Fibroblast of lung (primary cell): Measurements from ENCODE around the gene OR2A12.

ENCODE experiments used
- EZH2 ChIP-seq: IDR thresholded peaks from 2 replicates; pipeline ENCODE4 v1.5.1; 2012; ENCODE audit warnings: low read length, control low read depth, mild to moderate bottlenecking; ENCODE audit errors: missing control alignments
- TF ChIP-seq, protein P1 (sequence below), 2 donors: IDR thresholded peaks in 1 of 2; conservative IDR thresholded peaks in 1 of 2; 1 replicate in 1 of 2; 2 replicates in 1 of 2; pipeline ENCODE4 v1.5.1; 2011 to 2012; ENCODE audit warnings: low read length in 2 of 2, control low read depth in 1 of 2, inconsistent platforms in 1 of 2, low read depth in 1 of 2, mild to moderate bottlenecking in 1 of 2

DNA sequence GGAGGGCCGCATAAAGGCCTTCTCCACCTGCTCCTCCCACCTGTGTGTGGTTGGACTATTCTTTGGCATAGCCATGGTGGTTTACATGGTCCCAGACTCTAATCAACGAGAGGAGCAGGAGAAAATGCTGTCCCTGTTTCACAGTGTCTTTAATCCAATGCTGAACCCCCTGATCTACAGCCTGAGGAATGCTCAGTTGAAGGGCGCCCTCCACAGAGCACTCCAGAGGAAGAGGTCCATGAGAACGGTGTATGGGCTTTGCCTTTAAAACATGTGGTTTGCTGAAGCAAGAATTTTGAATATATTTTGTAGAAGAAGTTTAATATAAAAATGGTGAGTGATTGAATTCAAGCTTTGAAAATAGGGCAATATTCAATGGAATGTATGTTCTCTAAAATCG is 24.2 kb downstream of the OR2A12 start:
- TF ChIP-seq, protein P1, sequence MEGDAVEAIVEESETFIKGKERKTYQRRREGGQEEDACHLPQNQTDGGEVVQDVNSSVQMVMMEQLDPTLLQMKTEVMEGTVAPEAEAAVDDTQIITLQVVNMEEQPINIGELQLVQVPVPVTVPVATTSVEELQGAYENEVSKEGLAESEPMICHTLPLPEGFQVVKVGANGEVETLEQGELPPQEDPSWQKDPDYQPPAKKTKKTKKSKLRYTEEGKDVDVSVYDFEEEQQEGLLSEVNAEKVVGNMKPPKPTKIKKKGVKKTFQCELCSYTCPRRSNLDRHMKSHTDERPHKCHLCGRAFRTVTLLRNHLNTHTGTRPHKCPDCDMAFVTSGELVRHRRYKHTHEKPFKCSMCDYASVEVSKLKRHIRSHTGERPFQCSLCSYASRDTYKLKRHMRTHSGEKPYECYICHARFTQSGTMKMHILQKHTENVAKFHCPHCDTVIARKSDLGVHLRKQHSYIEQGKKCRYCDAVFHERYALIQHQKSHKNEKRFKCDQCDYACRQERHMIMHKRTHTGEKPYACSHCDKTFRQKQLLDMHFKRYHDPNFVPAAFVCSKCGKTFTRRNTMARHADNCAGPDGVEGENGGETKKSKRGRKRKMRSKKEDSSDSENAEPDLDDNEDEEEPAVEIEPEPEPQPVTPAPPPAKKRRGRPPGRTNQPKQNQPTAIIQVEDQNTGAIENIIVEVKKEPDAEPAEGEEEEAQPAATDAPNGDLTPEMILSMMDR (conservative IDR thresholded peaks at IDR 0.05 in 1 of 2, IDR thresholded peaks at IDR 0.05 in 1 of 2; ENCODE audit: low read depth in 1 of 2, low read length in 2 of 2): no peak
- TF ChIP-seq EZH2: no peak
